ENCODE data around the gene KIF20A.
A peak's percentile ranks its signal among the peaks of the same experiment; 100 is the strongest.
"Not testable (repeated sequence)": the region's sequence is repeated elsewhere in the genome, so short reads cannot be mapped to it uniquely, and the experiment has no call there.

Gene KIF20A

DNA sequence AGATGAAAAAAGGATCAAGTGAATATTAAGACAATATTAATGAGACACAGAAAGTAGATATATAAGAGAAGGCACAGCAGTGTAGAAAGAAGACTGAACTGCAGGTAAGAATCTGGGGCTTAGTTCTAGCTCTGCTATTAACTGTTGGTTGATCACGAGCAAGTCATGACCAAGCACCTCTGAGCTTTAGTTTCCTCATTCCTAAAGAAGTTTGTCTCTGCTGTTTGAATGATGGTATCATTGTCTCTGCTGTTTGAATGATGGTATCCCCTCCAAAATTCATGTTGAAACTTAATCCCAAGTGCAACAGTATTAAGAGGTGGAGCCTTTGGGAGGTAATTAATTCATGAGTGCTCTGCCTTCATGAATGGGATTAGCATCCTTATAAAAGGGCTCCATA is 37.2 kb upstream of the KIF20A start:
- in situ Hi-C loops (cut with HindIII; ENCODE audit: low sequenced_read_pairs): no loop called here
- no peak for DNase-seq (ENCODE audit: low read depth)
- H3K4me3 ChIP-seq (ENCODE audit: low read depth, low read length): no peak overlapping the region
- no peak for TF ChIP-seq CTCF (IDR thresholded peaks at IDR 0.05; ENCODE audit: low read depth, low read length, missing control alignments)

GRCh38 chr5:138143578-138143977 is 35.3 kb upstream of the KIF20A start:
- in situ Hi-C loops (cut with HindIII; ENCODE audit: low sequenced_read_pairs); DNase-seq (ENCODE audit: low read depth); H3K4me3 ChIP-seq (ENCODE audit: low read depth, low read length): not testable (repeated sequence)

GRCh38 chr5:138148811-138149210 is 30.1 kb upstream of the KIF20A start:
- peak; percentile 12 for DNase-seq (ENCODE audit: low read depth)
- TF ChIP-seq CTCF (IDR thresholded peaks at IDR 0.05; ENCODE audit: low read depth, low read length, missing control alignments): no peak
- in situ Hi-C loops (cut with HindIII; ENCODE audit: low sequenced_read_pairs): no loop called here
- no peak overlapping the region for H3K4me3 ChIP-seq (ENCODE audit: low read depth, low read length)

- H3K4me3 ChIP-seq (ENCODE audit: low read depth, low read length): no peak overlapping the region
- in situ Hi-C loops (cut with HindIII; ENCODE audit: low sequenced_read_pairs): no loop called here
- DNase-seq (ENCODE audit: low read depth): no peak
- TF ChIP-seq CTCF (IDR thresholded peaks at IDR 0.05; ENCODE audit: low read depth, low read length, missing control alignments): no peak
These were observed 29.4 kb upstream of the KIF20A start for GRCh38 chr5:138149530-138149929.

DNA sequence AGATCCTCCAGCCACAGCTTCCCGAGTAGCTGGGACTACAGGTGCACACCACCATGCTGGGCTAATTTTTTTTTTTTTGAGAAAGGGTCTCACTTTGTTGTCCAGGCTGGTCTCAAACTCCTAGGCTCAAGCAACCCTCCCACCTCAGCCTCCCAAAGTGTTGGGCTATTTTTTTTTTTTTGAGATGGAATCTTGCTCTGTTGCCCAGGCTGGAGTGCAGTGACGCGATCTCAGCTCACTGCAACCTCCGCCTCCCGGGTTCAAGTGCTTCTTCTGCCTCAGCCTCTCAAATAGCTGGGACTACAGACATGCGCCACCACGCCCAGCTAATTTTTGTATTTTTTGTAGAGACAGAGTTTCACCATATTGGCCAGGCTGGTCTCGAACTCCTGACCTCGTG is 22.9 kb upstream of the KIF20A start:
- in situ Hi-C loops (cut with HindIII; ENCODE audit: low sequenced_read_pairs); H3K4me3 ChIP-seq (ENCODE audit: low read depth, low read length); DNase-seq (ENCODE audit: low read depth): not testable (repeated sequence)

GRCh38 chr5:138157626-138158025 is 21.3 kb upstream of the KIF20A start:
- TF ChIP-seq CTCF (IDR thresholded peaks at IDR 0.05; ENCODE audit: low read depth, low read length, missing control alignments): no peak
- no peak for DNase-seq (ENCODE audit: low read depth)
- no peak overlapping the region for H3K4me3 ChIP-seq (ENCODE audit: low read depth, low read length)
- in situ Hi-C loops (cut with HindIII; ENCODE audit: low sequenced_read_pairs): no loop called here

DNA sequence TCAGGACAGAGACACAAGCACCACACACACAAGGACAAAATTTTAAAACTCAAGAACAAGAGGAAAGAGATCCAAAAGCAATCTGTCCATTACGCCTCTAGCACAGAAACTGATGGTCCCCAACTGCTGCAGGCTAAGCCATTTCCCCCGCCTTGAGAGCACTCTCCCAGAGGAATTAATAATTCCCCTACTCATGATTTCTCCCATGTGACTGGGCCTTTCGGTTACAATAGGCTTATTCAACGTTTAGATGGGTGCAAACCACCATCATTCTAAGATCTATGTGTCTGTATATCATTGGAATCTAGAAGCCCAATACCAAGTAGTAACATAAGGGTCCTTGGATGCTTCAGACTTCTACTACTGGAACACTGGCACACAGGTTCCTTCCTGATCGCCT is 19.2 kb upstream of the KIF20A start:
- TF ChIP-seq CTCF (IDR thresholded peaks at IDR 0.05; ENCODE audit: low read depth, low read length, missing control alignments): no peak
- H3K4me3 ChIP-seq (ENCODE audit: low read depth, low read length): no peak overlapping the region
- in situ Hi-C loops (cut with HindIII; ENCODE audit: low sequenced_read_pairs): no loop called here
- no peak for DNase-seq (ENCODE audit: low read depth)

GRCh38 chr5:138160706-138161105 is 18.2 kb upstream of the KIF20A start:
- no peak for TF ChIP-seq CTCF (IDR thresholded peaks at IDR 0.05; ENCODE audit: low read depth, low read length, missing control alignments)

More at GRCh38 chr5:138160706-138161105, 18.2 kb upstream of the KIF20A start:
- DNase-seq (ENCODE audit: low read depth): no peak
- H3K4me3 ChIP-seq (ENCODE audit: low read depth, low read length): no peak overlapping the region
- in situ Hi-C loops (cut with HindIII; ENCODE audit: low sequenced_read_pairs): no loop called here

Measured in astrocyte of the cerebellum (primary cell).